ENCODE results near the gene HEATR5B.
"Not testable (repeated sequence)": the region's sequence is repeated elsewhere in the genome, so short reads cannot be mapped to it uniquely, and the experiment has no call there.

HEATR5B gene

DNA sequence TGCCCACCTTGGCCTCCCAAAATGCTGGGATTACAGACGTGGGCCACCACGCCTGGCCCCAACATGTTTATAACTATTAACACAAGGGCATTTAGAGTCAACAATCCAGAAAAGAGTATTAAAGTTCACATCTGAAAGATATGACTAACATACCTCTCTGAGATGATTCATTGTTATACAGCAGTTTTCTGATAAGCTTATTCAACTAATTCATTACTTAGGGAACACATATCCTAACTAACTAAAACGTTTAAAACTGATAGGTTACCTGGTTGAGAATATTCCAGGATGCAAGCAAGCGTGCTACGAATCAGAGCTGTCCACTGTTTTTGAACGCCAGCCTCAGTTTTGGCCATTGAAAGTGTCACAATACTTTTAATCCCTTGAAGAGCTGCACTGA lies 83.9 kb downstream of the HEATR5B start:
- Histone ChIP-seq H3K27me3 (replicated peaks) (no peaks in the 10 kb centered on the region), H3K4me3 (ENCODE audit: low read depth, low read length) (no peak overlapping the region), H3K36me3 (replicated peaks) (peaks cover 24% of the 10 kb centered on the region), H3K27ac (peak overlapping the region; percentile 70)
- in situ Hi-C loops (cut with HindIII; ENCODE audit: low pct_ligation_motif_present, low sequenced_read_pairs), result no loop called here
- DNase-seq, result no peak
- TF ChIP-seq, protein P1, sequence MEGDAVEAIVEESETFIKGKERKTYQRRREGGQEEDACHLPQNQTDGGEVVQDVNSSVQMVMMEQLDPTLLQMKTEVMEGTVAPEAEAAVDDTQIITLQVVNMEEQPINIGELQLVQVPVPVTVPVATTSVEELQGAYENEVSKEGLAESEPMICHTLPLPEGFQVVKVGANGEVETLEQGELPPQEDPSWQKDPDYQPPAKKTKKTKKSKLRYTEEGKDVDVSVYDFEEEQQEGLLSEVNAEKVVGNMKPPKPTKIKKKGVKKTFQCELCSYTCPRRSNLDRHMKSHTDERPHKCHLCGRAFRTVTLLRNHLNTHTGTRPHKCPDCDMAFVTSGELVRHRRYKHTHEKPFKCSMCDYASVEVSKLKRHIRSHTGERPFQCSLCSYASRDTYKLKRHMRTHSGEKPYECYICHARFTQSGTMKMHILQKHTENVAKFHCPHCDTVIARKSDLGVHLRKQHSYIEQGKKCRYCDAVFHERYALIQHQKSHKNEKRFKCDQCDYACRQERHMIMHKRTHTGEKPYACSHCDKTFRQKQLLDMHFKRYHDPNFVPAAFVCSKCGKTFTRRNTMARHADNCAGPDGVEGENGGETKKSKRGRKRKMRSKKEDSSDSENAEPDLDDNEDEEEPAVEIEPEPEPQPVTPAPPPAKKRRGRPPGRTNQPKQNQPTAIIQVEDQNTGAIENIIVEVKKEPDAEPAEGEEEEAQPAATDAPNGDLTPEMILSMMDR (IDR thresholded peaks at IDR 0.05; ENCODE audit: low read depth, low read length, missing control alignments), result no peak

DNA sequence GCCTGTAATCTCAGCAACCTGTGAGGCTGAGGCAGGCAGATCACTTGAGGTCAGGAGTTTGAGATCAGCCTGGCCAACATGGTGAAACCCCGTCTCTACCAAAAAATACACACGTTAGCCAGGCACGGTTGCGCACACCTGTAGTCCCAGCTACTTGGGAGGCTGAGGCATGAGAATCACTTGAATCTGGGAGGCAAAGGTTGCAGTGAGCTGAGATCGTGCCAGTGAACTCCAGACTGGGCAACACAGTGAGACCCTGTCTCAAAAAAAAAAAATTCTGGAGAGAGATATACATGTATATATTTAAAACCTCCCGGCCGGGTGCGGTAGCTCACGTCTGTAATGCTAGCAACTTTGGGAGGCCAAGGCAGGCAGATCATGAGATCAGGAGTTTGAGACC lies 84.8 kb downstream of the HEATR5B start:
- DNase-seq; H3K27me3 ChIP-seq (replicated peaks); H3K4me3 ChIP-seq (ENCODE audit: low read depth, low read length); in situ Hi-C loops (cut with HindIII; ENCODE audit: low pct_ligation_motif_present, low sequenced_read_pairs); H3K27ac ChIP-seq: not testable (repeated sequence)
- peaks cover 15% of the 10 kb centered on the region for H3K36me3 ChIP-seq (replicated peaks)

DNA sequence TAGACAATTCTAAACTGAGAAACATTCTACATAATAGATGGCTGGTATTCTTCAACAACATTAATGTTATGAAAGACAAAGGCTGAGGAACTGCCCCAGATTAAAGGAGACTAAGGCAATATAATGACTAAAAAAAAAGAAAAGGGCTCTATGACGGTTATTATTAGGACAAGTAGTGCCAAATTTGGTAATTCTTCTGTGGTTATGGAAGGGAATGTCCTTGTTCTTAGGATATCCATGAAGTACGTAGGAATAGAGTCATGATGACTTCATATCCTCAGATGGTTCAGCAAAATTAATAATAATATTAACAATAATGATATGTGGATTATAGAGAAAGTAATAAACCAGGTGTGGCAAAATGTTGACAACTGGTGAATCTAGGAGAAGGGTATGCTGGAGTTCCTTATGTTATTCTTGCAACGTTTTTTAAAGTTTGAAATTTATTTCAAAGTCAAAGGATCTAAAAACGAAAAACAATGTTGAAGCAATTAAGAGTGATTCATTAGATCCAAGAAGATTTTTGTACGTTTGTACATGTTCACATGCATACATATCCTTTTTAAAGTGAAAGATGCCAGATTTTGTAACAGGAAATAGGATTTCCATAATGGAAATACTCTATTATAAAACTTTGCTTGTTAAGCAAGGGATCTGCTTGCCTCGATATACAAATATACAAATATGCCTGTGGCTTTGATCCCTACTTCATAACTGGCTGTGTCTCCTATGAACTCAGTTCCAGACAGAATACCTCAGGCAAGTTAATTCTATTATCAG lies 90.1 kb downstream of the HEATR5B start:
- in situ Hi-C loops (cut with HindIII; ENCODE audit: low pct_ligation_motif_present, low sequenced_read_pairs), result no loop called here
- Histone ChIP-seq H3K27me3 (replicated peaks) (no peaks in the 10 kb centered on the region), H3K36me3 (replicated peaks) (peaks cover 10% of the 10 kb centered on the region), H3K4me3 (ENCODE audit: low read depth, low read length) (no peak overlapping the region), H3K27ac (no peak overlapping the region)
- DNase-seq, result no peak
- TF ChIP-seq, protein P1 (IDR thresholded peaks at IDR 0.05; ENCODE audit: low read depth, low read length, missing control alignments), result no peak

DNA sequence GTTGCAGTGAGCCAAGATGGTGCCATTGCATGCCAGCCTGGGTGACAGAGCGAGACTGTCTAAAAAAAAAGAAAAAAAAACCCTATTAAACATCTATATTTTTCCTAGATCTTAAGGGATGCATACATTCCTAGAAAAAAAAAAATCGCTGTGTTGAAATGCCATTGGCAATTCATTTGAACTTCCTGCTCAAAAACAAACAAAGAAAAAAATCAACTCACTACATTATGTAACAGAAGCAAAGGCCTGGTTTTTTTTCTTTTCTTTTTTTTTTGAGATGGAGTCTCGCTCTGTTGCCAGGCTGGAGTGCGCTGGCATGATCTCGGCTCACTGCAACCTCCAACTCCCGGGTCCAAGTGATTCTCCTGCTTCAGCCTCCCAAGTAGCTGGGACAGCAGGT lies 96.2 kb downstream of the HEATR5B start:
- Histone ChIP-seq H3K36me3 (replicated peaks) (peaks cover 7% of the 10 kb centered on the region), H3K4me3 (ENCODE audit: low read depth, low read length) (no peak overlapping the region), H3K27me3 (replicated peaks) (no peaks in the 10 kb centered on the region), H3K27ac (no peak overlapping the region)
- in situ Hi-C loops (cut with HindIII; ENCODE audit: low pct_ligation_motif_present, low sequenced_read_pairs), result no loop called here
- no peak for DNase-seq
- TF ChIP-seq, protein P1 (IDR thresholded peaks at IDR 0.05; ENCODE audit: low read depth, low read length, missing control alignments), result no peak

DNA sequence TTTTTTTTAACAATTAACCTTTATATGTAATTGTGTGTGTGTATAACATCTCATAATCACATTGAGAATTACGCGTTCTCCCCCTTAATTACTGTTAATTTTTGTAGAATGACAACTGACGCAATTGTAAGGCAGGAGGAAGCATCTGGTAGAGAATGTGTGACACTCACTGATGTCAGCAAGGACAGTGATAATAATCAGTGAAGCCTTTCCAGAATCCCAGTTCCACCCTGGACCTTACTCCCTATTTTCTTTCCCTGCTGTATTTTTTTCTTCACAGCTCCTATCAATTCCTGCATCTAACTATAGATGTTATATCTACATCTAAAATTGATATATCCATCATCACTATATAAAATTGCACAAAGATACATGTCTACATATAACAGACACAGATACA lies 101.7 kb downstream of the HEATR5B start:
- H3K36me3 ChIP-seq (replicated peaks), result peaks cover 7% of the 10 kb centered on the region

DNA sequence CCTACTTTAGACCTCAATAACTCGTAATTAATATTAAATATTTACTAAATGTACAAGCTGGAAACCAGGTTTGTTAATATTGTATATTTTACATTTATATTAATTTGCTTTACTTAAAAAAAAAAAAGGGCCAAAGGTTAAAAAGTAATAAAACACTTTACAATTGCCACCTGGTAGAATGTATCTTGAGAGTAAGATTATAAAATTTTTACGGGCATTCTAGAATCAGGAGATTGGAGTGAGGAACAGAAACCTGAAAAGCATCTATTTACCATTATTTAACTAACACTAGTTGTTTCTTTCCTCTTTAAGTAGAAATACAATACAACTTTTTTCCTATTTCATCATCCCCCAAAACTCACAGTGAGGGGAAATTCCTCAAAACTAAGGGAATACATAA lies 102.3 kb downstream of the HEATR5B start:
- TF ChIP-seq, protein P1 (IDR thresholded peaks at IDR 0.05; ENCODE audit: low read depth, low read length, missing control alignments), result no peak
- Histone ChIP-seq H3K27ac (no peak overlapping the region), H3K36me3 (replicated peaks) (peaks cover 7% of the 10 kb centered on the region), H3K4me3 (ENCODE audit: low read depth, low read length) (no peak overlapping the region), H3K27me3 (replicated peaks) (no peaks in the 10 kb centered on the region)
- no peak for DNase-seq
- in situ Hi-C loops (cut with HindIII; ENCODE audit: low pct_ligation_motif_present, low sequenced_read_pairs), result no loop called here

More for the DNA sequence above, 101.7 kb downstream of the HEATR5B start:
- TF ChIP-seq, protein P1 (IDR thresholded peaks at IDR 0.05; ENCODE audit: low read depth, low read length, missing control alignments), result no peak
- no peak overlapping the region for H3K4me3 ChIP-seq (ENCODE audit: low read depth, low read length)
- H3K27me3 ChIP-seq (replicated peaks), result no peaks in the 10 kb centered on the region
- in situ Hi-C loops (cut with HindIII; ENCODE audit: low pct_ligation_motif_present, low sequenced_read_pairs), result no loop called here
- DNase-seq, result no peak
- H3K27ac ChIP-seq, result no peak overlapping the region

DNA sequence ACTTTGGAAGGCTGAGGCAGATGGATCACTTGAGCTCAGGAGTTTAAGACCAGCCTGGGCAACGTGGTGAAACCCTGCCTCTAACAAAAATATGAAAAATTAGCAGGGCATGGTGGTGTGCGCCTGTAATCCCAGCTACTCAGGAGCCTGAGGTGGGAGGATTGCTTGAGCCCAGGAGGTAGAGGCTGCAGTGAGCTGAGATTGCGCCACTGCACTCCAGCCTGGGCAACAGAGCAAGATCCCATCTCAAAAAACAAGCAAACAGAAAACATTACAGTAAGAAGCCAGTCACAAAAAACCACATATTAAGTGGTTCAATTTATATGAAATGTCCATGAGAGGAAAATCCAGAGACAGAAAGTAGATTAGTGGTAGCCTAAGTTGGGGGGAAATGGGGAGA lies 105.2 kb downstream of the HEATR5B start:
- in situ Hi-C loops (cut with HindIII; ENCODE audit: low pct_ligation_motif_present, low sequenced_read_pairs); H3K27ac ChIP-seq; H3K4me3 ChIP-seq (ENCODE audit: low read depth, low read length); H3K27me3 ChIP-seq (replicated peaks); DNase-seq; H3K36me3 ChIP-seq (replicated peaks): not testable (repeated sequence)
